RWPE2 (cell line): ENCODE measurements around the gene DRAXIN.

Source experiments
- ATAC-seq: fragments of 200-7000 bp; cut with Tn5 transposase; 3 replicates; pipeline ENCODE4 v1.9.1; 2021; ENCODE audit warnings: low read depth
- DNase-seq: peaks from one replicate; pipeline ENCODE4 v3.0.0-alpha.2; 2020; ENCODE audit warnings: low spot score
- H3K27ac ChIP-seq: fragments of 450-650 bp; 2 replicates; pipeline ENCODE4 v1.5.1; 2017; ENCODE audit warnings: mild to moderate bottlenecking; ENCODE audit not compliant: poor library complexity, severe bottlenecking
- H3K27me3 ChIP-seq: fragments of 250-450 bp; sonication (Bioruptor Pico); 2 replicates; pipeline ENCODE4 v1.5.1; 2021; ENCODE audit warnings: mild to moderate bottlenecking, moderate library complexity; ENCODE audit not compliant: insufficient read depth, poor library complexity, severe bottlenecking
- H3K36me3 ChIP-seq: fragments of 250-450 bp; sonication (Bioruptor Pico); 2 replicates; pipeline ENCODE4 v1.5.1; 2020; ENCODE audit warnings: low read depth, mild to moderate bottlenecking, moderate library complexity
- H3K4me1 ChIP-seq: fragments of 250-450 bp; sonication (Bioruptor Pico); 2 replicates; pipeline ENCODE4 v1.5.1; 2021; ENCODE audit warnings: mild to moderate bottlenecking, moderate library complexity; ENCODE audit not compliant: insufficient read depth, poor library complexity, severe bottlenecking
- H3K4me3 ChIP-seq: fragments of 250-450 bp; sonication (Bioruptor Pico); 2 replicates; pipeline ENCODE4 v1.5.1; 2021; ENCODE audit warnings: mild to moderate bottlenecking, moderate library complexity; ENCODE audit not compliant: severe bottlenecking
- H3K9me3 ChIP-seq: fragments of 250-450 bp; sonication (Bioruptor Pico); 2 replicates; pipeline ENCODE4 v1.5.1; 2021; ENCODE audit warnings: mild to moderate bottlenecking, moderate library complexity; ENCODE audit not compliant: severe bottlenecking
- CTCF ChIP-seq: fragments of 450-650 bp; IDR thresholded peaks from one replicate; pipeline ENCODE4 v1.5.1; 2017; ENCODE audit warnings: mild to moderate bottlenecking, moderate library complexity; ENCODE audit not compliant: poor library complexity, severe bottlenecking

DRAXIN gene

GRCh38 chr1:11649237-11649623 is 42.3 kb upstream of the DRAXIN start:
- no peaks in the 10 kb centered on the region for H3K4me1 ChIP-seq
- no peak for TF ChIP-seq CTCF
- no peaks in the 10 kb centered on the region for H3K27me3 ChIP-seq
- no peak for DNase-seq
- no peaks in the 10 kb centered on the region for H3K9me3 ChIP-seq
- no peak overlapping the region for H3K27ac ChIP-seq
- H3K4me3 ChIP-seq = no peak overlapping the region
- ATAC-seq = no peak
- H3K36me3 ChIP-seq = peaks cover 9% of the 10 kb centered on the region; the same call in 1 of the 2 replicates

GRCh38 chr1:11649624-11650330 is 41.7 kb upstream of the DRAXIN start:
- TF ChIP-seq CTCF = no peak
- no peak for ATAC-seq
- H3K27me3 ChIP-seq = no peaks in the 10 kb centered on the region
- H3K9me3 ChIP-seq = no peaks in the 10 kb centered on the region
- H3K27ac ChIP-seq = no peak overlapping the region
- H3K4me3 ChIP-seq = no peak overlapping the region
- no peak for DNase-seq
- no peaks in the 10 kb centered on the region for H3K4me1 ChIP-seq
- peaks cover 9% of the 10 kb centered on the region; the same call in 1 of the 2 replicates for H3K36me3 ChIP-seq

GRCh38 chr1:11650331-11650991 is 41.0 kb upstream of the DRAXIN start:
- H3K36me3 ChIP-seq = peaks cover 9% of the 10 kb centered on the region; the same call in 1 of the 2 replicates
- DNase-seq = no peak
- H3K27ac ChIP-seq = no peak overlapping the region
- H3K4me1 ChIP-seq = no peaks in the 10 kb centered on the region
- no peak for TF ChIP-seq CTCF
- no peak overlapping the region for H3K4me3 ChIP-seq
- ATAC-seq = no peak
- no peaks in the 10 kb centered on the region for H3K27me3 ChIP-seq
- H3K9me3 ChIP-seq = no peaks in the 10 kb centered on the region

- Histone ChIP-seq H3K4me3 (no peak overlapping the region), H3K27ac (no peak overlapping the region)
Observed at GRCh38 chr1:11651017-11651416, 40.5 kb upstream of the DRAXIN start.

More at GRCh38 chr1:11651017-11651416, 40.5 kb upstream of the DRAXIN start:
- Histone ChIP-seq H3K27me3 (no peaks in the 10 kb centered on the region), H3K36me3 (peaks cover 11% of the 10 kb centered on the region; the same call in 1 of the 2 replicates), H3K4me1 (no peaks in the 10 kb centered on the region), H3K9me3 (no peaks in the 10 kb centered on the region)
- ATAC-seq = no peak
- DNase-seq = no peak
- TF ChIP-seq CTCF = no peak
